Osteoblast (primary cell): ENCODE measurements around the gene COA1. TPM values are rescaled to one million over a fixed set of nuclear protein-coding genes. Genes with fewer than 3 reads are reported as not detected.

Source experiments
- DNase-seq: peaks from one replicate; pipeline ENCODE4 v3.0.0; 2011; ENCODE audit warnings: low spot score, mixed read lengths; ENCODE audit not compliant: insufficient read length; ENCODE audit errors: missing footprints
- H2AFZ ChIP-seq: 2 replicates; pipeline ENCODE4 v1.6.0; 2011; ENCODE audit warnings: mild to moderate bottlenecking, low read length
- H3K27ac ChIP-seq: 2 replicates; pipeline ENCODE4 v1.5.1; 2011; ENCODE audit warnings: mild to moderate bottlenecking, low read depth, low read length, moderate library complexity
- H3K27me3 ChIP-seq: 2 replicates; pipeline ENCODE4 v1.6.0; 2012; ENCODE audit warnings: mild to moderate bottlenecking, control low read depth, inconsistent platforms, low read length, moderate library complexity; ENCODE audit not compliant: insufficient read depth
- H3K36me3 ChIP-seq: 2 replicates; pipeline ENCODE4 v1.5.1; 2011; ENCODE audit warnings: mild to moderate bottlenecking, low read length, control low read depth, moderate library complexity; ENCODE audit not compliant: insufficient read depth
- H3K4me1 ChIP-seq: 2 replicates; pipeline ENCODE4 v1.5.1; 2011; ENCODE audit warnings: mild to moderate bottlenecking, low read length, control low read depth, moderate library complexity; ENCODE audit not compliant: insufficient read depth
- H3K4me2 ChIP-seq: 2 replicates; pipeline ENCODE4 v1.6.0; 2011; ENCODE audit warnings: mild to moderate bottlenecking, low read length; ENCODE audit not compliant: insufficient read depth
- H3K4me3 ChIP-seq: fragments of 200-600 bp; sonication (generic); 3 replicates; pipeline ENCODE4 v1.5.1; 2012; ENCODE audit warnings: mild to moderate bottlenecking, low read length, inconsistent platforms; ENCODE audit not compliant: insufficient read depth
- H3K79me2 ChIP-seq: 2 replicates; pipeline ENCODE4 v1.6.0; 2012; ENCODE audit warnings: mild to moderate bottlenecking, low read length, control low read depth, inconsistent platforms; ENCODE audit not compliant: insufficient read depth
- H3K9me3 ChIP-seq: 2 replicates; pipeline ENCODE4 v1.5.1; 2011; ENCODE audit warnings: low read depth, low read length, control low read depth
- H4K20me1 ChIP-seq: 2 replicates; pipeline ENCODE4 v1.6.0; 2012; ENCODE audit warnings: mild to moderate bottlenecking, low read length, control low read depth; ENCODE audit not compliant: insufficient read depth
- total RNA-seq: library from RNA; depleted of rRNA; stranded (reverse); fragments of >200 nt; gene quantifications from 2 replicates; pipeline ENCODE4 v1.2.3, GENCODE V29; 2012
- TF ChIP-seq, protein P1 (sequence below): IDR thresholded peaks from 2 replicates; pipeline ENCODE4 v1.5.1; 2011; ENCODE audit warnings: mild to moderate bottlenecking, low read depth, low read length, moderate library complexity; ENCODE audit errors: extremely low read depth

COA1 gene
- total RNA-seq, 1 donor, result 34.0 TPM

- no peak overlapping the region for H2AFZ ChIP-seq
- H3K4me3 ChIP-seq, result no peak overlapping the region
- no peak overlapping the region for H3K4me2 ChIP-seq
- TF ChIP-seq, protein P1, sequence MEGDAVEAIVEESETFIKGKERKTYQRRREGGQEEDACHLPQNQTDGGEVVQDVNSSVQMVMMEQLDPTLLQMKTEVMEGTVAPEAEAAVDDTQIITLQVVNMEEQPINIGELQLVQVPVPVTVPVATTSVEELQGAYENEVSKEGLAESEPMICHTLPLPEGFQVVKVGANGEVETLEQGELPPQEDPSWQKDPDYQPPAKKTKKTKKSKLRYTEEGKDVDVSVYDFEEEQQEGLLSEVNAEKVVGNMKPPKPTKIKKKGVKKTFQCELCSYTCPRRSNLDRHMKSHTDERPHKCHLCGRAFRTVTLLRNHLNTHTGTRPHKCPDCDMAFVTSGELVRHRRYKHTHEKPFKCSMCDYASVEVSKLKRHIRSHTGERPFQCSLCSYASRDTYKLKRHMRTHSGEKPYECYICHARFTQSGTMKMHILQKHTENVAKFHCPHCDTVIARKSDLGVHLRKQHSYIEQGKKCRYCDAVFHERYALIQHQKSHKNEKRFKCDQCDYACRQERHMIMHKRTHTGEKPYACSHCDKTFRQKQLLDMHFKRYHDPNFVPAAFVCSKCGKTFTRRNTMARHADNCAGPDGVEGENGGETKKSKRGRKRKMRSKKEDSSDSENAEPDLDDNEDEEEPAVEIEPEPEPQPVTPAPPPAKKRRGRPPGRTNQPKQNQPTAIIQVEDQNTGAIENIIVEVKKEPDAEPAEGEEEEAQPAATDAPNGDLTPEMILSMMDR, result no peak
- H3K27me3 ChIP-seq, result no peaks in the 10 kb centered on the region
- peak overlapping the region; percentile 67 for H3K27ac ChIP-seq
- H3K4me1 ChIP-seq, result peaks cover 46% of the 10 kb centered on the region
- no peaks in the 10 kb centered on the region for H4K20me1 ChIP-seq
- H3K79me2 ChIP-seq, result peaks cover 54% of the 10 kb centered on the region
- no peaks in the 10 kb centered on the region for H3K36me3 ChIP-seq
- no peaks in the 10 kb centered on the region for H3K9me3 ChIP-seq
- no peak for DNase-seq
Observed at GRCh38 chr7:43698460-43699255, 30.7 kb downstream of the COA1 start.

- no peaks in the 10 kb centered on the region for H4K20me1 ChIP-seq
- no peak overlapping the region for H2AFZ ChIP-seq
- TF ChIP-seq, protein P1, result no peak
- peaks cover 64% of the 10 kb centered on the region for H3K79me2 ChIP-seq
- DNase-seq, result no peak
- H3K4me3 ChIP-seq, result no peak overlapping the region
- H3K27ac ChIP-seq, result peak overlapping the region; percentile 67
- H3K4me2 ChIP-seq, result no peak overlapping the region
- H3K36me3 ChIP-seq, result no peaks in the 10 kb centered on the region
- H3K4me1 ChIP-seq, result peaks cover 56% of the 10 kb centered on the region
- H3K27me3 ChIP-seq, result no peaks in the 10 kb centered on the region
- no peaks in the 10 kb centered on the region for H3K9me3 ChIP-seq
Observed at GRCh38 chr7:43697690-43698089, 31.6 kb downstream of the COA1 start.

- Histone ChIP-seq H4K20me1 (no peaks in the 10 kb centered on the region), H3K36me3 (no peaks in the 10 kb centered on the region), H3K4me2 (no peak overlapping the region), H3K9me3 (no peaks in the 10 kb centered on the region), H3K27ac (peak overlapping the region; percentile 84), H3K27me3 (no peaks in the 10 kb centered on the region), H3K79me2 (peaks cover 77% of the 10 kb centered on the region), H3K4me1 (peaks cover 52% of the 10 kb centered on the region), H3K4me3 (no peak overlapping the region), H2AFZ (no peak overlapping the region)
- TF ChIP-seq, protein P1, result no peak
- no peak for DNase-seq
Observed at GRCh38 chr7:43695365-43695764, 34.0 kb downstream of the COA1 start.

DNA sequence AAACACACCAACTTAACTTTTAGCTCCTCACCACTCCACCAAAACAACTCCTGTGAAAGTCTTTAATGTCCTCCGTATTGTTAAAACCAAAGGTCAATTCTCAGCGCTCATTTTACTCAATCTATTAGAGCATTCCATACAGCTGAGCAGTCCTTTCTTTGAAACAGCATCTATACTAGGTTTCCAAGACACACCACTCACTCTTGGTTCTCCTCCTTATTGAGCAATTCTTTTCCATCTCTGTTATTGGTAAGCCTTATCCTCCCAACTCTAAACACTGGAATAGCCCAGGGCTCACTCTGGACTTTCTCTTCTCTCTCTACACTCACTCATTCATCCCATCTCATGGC is 34.9 kb downstream of the COA1 start:
- DNase-seq, result peak; percentile 76
- Histone ChIP-seq H2AFZ (peak overlapping the region; percentile 34), H3K27ac (peak overlapping the region; percentile 84), H3K9me3 (no peaks in the 10 kb centered on the region), H3K4me2 (peak overlapping the region; percentile 78), H3K27me3 (no peaks in the 10 kb centered on the region), H3K36me3 (no peaks in the 10 kb centered on the region), H3K4me3 (peak overlapping the region; percentile 11), H3K4me1 (peaks cover 47% of the 10 kb centered on the region), H3K79me2 (peaks cover 81% of the 10 kb centered on the region), H4K20me1 (no peaks in the 10 kb centered on the region)
- TF ChIP-seq, protein P1, result no peak
